ENCODE measurements around the gene ZC3H6.

ZC3H6 gene, protein sequence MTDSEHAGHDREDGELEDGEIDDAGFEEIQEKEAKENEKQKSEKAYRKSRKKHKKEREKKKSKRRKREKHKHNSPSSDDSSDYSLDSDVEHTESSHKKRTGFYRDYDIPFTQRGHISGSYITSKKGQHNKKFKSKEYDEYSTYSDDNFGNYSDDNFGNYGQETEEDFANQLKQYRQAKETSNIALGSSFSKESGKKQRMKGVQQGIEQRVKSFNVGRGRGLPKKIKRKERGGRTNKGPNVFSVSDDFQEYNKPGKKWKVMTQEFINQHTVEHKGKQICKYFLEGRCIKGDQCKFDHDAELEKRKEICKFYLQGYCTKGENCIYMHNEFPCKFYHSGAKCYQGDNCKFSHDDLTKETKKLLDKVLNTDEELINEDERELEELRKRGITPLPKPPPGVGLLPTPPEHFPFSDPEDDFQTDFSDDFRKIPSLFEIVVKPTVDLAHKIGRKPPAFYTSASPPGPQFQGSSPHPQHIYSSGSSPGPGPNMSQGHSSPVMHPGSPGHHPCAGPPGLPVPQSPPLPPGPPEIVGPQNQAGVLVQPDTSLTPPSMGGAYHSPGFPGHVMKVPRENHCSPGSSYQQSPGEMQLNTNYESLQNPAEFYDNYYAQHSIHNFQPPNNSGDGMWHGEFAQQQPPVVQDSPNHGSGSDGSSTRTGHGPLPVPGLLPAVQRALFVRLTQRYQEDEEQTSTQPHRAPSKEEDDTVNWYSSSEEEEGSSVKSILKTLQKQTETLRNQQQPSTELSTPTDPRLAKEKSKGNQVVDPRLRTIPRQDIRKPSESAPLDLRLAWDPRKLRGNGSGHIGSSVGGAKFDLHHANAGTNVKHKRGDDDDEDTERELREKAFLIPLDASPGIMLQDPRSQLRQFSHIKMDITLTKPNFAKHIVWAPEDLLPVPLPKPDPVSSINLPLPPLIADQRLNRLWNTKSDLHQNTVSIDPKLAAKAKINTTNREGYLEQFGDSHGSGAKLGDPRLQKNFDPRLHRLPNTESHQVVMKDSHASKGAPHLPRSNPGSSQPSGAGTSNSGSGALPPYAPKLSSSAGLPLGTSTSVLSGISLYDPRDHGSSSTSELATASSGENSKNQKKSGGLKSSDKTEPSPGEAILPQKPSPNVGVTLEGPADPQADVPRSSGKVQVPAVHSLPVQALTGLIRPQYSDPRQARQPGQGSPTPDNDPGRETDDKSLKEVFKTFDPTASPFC

DNA sequence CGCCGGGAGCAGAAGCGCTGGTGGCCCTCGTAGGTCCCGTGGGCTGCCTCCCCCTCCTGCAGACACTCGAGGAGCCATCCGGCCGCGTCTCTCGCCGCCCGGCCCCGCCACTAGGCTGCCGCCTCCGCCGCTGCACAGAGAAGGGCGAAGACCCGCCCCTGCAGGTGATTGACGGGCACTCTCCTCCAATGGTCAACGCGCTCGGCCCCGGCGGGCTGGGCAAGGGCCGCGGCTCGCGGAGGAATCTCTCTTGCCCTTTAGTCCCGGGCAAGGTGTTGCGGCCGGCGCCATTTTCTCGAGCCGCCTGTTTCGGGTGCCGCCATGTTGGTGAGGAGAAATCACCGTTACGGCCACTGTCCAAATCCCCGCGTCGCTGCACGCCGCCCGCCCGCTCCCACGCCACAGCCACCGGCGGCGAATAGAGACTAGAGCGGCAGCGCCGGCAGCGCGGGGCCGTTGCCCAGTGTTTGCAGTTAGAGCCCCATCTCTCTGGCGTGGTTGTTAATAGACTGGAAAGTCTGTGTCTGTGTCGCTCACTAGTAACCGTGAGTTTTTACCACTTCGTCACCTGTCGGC is at the start of gene ZC3H6:
Gene ZC3H6, plus strand, starts transcription at position 287 of the 576 bp plus-strand sequence. CDS start 398 bp downstream, outside the sequence.
- DNase-seq: peak; percentile 86

DNA sequence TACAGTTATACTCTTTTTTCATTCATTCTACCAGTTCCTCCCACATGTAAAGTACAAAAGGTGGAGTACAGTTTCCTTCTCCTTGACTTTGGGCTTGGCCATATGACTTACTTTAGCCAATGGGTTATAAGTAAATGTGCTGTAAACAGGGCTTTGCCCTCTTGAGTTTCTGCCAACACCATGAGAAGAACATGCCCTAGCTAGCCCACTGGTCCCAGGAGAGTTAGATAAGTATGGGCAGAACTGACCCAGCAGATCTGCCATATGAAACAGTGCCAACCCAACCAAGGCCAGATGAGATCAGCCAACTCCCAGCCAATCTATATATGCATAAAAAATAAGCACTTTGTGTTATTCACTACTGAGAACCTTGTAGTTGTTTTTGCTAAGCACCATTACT is 46.0 kb upstream of the ZC3H6 start:
- no peak for DNase-seq

DNA sequence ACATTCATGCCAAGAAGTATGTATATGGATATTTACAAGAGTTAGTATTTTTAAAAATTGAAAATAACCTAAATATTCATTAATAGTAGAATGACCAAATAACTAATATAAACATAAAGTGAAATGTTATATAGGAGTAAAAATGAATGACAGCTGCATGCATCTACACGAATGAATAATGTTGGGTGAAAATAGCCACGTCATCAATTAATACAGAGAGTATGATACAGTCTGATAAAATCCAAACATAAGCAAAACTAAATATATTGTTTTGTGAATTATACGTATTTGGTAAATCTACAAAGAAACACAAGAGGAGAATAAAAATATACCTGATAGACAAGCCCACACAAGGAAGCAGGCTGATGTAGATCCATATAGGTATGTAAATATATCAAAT is 45.0 kb upstream of the ZC3H6 start:
- DNase-seq: no peak

DNA sequence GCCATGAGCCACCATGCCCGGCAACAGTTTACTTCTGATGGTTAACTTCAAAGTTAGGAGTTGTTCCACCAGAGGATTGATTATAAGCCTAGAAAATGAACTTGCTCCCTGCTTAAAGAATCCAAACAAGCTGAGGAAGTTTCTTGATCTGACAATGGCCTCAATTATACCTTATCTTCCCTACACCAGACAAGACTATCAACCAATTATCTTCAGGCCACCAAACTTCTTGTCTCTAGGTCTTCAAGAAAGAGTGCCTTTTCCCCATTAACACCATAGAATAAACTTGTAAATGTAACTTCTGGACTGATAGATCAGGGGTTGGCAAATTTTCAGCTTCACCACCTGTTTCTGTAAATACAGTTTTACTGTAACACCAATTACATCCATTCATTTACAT is 35.5 kb upstream of the ZC3H6 start:
- no peak for DNase-seq

DNA sequence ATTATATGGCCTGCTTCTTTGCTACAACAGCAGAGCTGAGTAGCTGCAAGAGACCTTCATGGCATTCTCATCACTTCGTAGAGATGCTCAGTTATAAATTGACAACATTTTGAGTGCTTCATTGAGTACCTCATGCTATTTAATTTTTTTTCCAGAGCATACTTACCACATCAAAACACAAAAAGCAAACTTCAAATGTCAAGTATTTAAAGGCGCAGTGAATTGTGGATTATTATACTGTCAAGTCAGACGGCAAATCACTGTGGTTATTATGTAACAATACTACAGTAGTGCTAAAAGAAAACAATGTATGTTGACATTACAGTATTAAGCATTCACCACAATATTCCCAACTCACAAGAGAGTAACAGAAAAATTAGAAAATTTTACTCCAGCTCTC is 33.0 kb upstream of the ZC3H6 start:
- DNase-seq: no peak

DNA sequence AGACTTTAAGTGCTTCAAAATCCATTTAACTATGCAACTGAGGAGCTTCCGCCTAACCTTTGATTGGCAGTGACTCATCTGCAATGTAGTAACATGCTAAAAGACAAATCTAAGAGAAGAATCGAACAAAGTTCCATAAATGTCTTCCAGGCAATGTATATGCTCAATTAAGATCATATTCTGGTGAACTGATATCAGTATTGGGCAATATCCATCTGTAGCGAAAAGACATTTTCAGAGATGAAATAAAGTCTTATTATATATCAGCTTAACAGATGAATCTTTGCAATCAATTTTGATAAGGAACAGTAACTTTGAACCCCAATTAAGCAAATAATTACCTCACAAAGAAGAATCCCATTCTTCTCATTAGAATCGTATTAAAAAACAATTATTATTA is 32.2 kb upstream of the ZC3H6 start:
- no peak for DNase-seq

DNA sequence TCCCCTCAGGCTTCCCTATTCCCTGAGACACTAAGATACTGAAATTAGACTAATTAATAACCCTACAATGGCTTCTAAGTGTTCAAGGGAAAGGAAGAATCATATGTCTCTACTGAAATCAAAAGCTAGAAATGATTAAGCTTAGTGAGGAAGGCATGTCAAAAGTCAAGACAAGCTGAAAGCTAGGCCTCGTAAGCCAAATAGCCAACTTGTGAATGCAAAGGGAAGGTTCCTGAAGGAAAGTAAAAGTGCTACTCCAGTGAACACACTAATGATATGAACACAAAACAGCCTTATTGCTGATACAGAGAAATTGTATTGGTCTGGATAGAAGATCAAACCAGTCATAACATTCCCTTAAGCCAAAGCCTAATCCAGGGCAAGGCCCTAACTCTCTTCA is 30.5 kb upstream of the ZC3H6 start:
- DNase-seq: no peak

DNA sequence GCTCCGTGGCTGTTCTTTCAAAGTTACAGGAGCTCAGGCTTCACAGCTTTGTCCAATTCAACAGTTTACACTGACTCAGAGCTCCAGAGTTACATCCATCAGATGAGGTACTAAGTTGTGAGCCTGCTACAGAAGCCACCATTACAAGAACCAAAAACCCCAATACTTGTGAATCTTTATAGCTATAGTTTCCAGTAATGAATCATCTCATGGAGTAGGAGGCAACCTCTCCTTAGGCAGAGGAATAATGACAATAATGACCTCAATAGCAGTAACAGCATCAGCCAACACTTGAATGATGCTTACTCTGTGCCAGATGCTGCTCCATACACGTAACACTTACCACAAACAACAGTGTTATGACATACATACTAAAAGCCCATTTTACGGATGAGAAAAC is 24.1 kb upstream of the ZC3H6 start:
- DNase-seq: no peak

DNA sequence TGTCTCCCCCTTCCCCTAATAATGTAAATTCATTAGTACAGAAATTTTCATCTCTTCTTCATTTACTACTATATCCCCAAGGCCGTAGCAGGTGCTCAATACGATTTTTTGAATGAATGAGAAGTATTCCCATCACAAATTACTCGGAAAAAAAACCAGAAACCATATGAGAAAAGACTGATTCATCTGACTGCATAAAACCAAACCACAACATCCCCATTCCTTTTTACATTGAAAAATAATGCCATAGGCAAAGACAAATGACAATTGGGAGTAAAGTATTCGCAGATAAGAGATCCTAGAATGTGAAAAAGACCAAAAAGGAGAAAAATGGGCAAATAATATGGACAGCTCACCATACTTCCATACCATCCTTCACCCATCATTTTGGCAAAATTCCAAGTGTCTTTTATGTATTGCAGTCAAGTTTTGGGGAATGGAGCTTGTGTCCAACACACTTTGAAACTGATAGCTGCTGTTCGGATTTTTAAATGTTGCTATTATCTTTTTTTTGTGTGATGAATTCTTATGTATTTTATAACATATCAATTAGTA is 22.1 kb upstream of the ZC3H6 start:
- no peak for DNase-seq

DNA sequence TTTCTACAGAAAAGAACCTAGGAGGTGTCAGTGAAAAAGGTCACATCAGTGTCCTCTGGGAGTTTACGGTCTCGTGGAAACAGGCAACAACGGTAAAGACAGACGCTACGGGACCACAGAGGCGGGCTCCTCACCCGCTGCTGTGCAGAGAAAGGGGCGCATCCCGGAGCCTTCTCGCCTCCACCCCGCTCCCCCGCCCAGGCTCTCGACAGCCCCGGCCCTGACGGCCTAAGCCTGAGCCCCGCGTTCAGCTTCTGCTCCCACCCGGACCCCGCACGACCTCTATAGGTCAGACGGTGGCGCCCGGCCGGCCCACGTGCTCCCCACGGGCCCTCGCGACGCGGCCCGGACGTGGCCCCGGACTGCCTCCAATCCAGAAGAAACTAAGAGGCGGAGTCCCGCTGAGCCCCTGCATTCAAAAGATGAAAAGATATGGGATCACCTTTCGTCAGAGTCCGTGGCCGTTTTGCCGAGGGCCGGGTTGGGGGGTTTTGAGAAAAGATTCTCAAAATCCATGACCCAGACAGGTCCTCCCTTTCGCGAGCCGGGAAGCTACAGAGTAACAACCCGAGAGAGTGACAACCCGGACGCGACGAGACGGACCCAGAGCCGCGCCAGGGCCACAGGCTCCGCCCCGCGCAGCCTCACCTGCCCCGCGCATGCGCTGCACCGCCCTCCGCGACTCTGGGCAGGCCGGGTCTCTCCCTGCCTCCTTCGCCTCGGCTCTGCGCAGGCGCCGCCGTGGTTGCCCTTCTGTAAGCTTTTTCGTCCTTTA is 20.7 kb upstream of the ZC3H6 start, which contains the start of gene ZC3H8:
Gene ZC3H8, minus strand, starts transcription at position 577 of the 775 bp plus-strand sequence. Its CDS starts 61 bp downstream, at position 516.
- peak; percentile 72 for DNase-seq

DNA sequence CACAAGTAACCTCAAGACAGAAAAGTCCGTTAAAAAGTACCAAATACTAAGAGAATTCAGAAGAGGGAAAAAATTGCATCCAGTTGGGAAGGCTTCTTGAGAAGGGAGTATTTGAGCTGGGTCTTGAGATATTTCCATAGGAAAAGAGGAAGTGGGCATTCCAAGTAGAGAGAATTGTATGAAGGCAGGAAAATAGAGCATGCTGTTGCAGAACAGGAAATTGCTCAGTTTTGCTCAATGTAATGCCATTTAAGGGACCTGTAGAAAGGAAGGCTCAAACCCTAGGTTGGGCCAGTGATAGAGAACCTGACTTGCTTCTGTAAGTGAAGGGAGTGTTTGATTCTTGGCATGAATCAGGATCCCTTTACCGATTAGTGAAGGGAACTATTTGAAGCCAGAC is 19.5 kb upstream of the ZC3H6 start:
- DNase-seq: no peak

DNA sequence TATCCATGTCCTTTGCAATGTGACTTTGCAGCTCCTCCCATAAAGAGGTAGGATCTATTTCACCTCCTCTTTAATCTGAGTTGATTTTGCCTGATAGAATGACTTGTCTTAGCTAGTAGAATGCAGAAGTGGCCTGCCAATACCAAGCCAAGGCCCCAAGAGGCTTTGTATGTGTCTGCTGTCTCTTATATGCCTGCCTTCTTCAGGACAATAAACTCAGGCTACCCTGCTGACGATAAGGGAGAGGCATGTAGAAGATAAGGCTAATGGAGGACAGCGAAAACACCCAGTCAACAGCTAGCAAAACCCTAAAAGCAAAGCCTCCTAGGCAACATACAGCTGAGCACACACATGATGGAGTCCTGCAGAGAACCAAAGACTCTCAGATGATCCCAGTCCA is 18.7 kb upstream of the ZC3H6 start:
- no peak for DNase-seq

DNA sequence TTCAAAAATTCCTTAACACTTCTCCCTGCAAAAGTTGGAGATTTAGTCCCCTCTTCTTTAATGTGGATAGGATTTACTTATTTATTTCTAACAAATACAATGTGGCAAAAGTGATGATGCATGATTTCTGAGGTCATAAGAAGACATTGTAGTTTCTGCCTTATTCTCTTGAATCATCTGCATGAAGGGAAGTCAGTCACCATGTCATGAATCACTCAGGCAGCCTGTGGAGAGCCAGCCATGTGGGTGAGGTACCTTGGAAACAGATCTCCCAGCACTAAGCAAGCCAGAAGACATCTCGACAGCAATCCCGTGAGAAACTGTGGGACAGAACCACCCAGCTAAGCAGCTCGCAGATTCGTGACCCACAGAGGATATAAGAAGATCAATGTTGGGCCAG is 17.8 kb upstream of the ZC3H6 start:
- no peak for DNase-seq

DNA sequence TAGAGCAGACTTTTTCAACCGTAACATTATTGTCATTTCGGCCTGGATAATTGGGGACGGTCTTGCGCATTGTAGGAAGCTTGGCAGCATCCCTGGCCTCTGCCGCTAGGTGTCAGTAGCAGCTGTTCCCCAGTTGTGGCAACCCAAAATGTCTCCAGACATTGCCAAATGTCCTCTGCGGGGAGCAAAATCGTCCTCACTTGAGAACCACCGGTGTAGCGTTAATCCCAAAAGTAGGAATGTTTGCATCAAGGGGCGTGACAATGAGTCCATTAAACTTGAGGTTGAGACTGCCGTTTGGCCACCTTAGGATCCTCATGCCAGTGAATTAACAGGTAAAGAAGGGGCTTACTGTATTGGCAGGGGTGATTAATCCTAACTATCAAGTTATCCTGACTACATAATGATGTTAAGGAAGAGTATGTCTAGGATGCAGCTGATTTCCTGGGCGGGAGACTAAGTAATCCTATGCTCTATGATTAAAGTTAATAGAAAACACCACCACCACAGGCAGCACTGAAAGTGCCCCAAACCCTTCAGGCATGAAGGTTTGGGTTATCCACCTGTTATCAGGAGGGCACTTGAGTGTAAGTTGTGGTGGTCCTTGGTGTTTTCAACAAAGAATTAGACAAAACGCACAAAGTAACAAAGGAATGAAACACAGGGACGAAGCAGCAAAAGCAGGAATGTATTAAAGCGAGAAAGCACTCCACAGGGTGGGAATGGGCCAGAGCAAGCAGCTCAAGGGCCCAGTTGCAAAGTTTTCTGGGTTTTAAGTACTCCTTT is 15.7 kb upstream of the ZC3H6 start:
- DNase-seq: peak; percentile 37

DNA sequence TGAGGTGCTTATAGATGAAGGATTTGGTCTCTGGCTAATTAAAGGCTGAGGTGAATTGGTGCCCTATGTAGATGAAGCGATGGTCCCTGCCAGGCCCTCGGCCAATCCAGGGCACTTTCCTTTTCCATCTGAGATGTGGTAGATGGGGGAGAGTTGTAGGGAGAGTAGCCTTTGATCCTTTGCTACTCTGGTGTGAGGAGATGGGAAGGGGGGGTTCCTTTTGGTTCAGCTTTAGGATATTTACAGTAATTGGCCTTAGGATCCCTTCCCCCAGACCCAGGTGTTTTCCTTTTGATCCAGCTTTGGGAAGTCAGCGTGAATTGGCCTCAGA is 15.1 kb upstream of the ZC3H6 start:
- no peak for DNase-seq

DNA sequence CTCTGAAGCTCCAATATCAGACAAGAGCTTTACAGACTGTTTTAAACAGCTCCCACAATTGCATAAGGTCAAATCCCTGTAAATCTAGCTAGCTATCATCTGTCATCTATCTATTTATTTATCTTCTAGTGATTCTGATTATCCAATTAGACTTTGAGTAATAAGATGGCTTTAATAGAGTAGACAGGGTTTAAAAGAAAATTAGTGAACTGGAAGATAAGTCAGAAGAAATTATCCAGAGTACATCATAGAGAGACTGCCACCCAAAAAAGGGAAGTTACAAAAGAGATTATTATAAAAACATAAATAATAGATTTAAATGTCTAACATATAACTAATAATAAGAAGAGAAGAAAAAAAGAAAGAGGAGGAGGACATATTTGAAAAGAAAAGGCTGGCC is 12.5 kb upstream of the ZC3H6 start:
- no peak for DNase-seq

DNA sequence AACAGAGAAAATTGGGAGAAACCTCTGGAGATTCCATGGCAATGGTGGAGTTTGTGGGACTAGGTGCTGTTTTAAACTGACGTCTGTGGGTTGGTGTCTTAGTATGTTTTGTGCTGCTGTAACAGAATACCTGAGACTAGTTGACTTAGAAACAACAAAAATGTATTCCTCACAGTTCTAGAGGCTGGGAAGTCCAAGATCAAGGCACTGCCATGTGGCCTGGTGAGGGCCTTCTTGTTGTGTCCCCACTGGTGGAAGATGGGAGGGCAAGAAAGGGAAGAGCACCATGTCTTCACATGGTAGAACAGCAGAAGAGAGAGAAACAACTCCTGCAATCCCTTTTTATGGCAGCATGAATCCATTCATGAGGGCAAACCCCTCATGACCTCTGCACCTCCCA is 6.8 kb upstream of the ZC3H6 start:
- no peak for DNase-seq

DNA sequence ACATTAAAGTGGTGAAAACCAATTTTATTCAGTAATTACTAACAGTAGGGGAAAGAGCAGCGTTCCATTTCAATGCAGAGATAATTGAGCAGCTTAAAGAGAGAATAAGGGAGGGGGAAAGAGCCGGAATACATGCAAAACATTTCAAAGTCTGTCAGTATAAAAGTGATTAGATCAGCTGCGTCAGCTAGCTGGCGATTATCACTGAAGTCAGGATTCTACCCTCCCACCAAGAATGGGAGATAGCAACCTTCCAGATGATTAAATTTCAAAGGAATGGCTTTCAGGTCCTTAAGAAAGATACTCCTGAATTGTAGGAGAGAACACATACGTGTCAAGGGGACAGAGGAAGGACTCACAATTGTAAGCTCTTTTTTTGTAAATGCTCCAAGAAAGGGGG is 2.7 kb upstream of the ZC3H6 start:
- DNase-seq: no peak

DNA sequence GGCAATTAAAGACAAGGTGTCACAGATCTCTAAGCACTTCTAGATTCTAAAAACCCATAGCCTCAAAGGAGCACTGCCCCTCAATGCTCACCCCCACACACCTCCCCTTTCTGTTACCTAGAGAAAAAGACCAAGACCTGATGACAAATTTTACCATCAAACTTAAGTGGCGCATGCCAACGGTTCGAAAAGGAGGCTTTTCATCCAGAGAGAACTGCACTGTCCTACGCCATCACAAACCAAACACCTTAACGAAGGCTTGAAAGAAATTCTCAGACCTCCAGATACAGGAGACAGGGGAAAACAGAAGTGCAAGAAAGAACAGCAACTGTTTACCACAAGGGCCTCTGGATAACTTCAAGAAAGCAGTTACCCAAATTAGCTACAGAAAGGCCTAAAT is 2.0 kb upstream of the ZC3H6 start:
- no peak for DNase-seq

DNA sequence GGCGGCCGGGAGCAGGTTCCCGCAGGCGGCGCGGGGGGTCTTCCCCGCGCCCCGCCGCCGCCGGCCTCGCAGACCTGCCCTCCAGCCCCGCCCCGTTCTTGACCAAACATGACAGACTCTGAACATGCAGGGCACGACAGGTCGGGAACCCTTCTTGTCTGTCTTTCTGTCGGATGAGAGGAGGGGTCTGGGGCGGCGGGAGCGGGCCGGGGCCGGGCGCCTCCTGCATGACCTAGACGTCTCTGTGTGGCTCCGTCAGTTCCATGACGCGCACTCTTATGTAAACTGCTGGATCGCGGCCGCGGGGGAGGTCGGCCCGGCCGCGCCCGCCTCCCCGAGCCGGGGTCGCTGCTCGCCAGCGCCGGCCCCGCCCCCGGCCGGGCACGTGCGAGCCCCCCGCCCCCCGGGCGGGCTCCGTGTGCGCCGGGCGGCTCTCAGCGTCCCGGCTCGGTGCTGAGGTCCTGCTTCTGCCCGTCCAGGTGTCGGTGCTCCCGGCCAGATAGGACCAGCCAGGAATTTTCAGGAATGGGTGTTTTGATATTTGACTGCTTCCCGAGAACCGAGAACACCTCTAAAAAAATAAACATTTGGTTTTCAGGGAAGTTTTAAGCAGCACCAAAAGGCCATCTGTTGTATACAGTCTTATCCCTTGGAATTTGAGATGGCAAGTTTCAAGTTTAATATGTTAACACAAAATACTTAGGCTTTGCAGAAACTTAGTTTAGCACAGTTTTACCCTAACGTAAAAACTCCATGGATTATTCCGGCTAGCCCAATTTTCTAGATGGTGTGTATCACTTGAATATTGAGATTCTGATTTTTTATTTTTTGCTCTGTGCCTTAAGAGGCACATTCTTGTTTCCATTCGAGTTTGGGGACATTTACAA is 733 bp downstream of the ZC3H6 start:
- peak; percentile 53 for DNase-seq

Data from NCI-H1436 treated with DMSO at 0.1 percent for 48 hours (cell line).